H9 (cell line): Measurements from ENCODE around the gene CRPPA. TPM values are rescaled to one million over a fixed set of nuclear protein-coding genes. Genes with fewer than 3 reads are reported as not detected.

ENCODE experiments used
- DNase-seq: peaks from one replicate; pipeline ENCODE4 v3.0.0-alpha.2; 2017
- H2AFZ ChIP-seq: one replicate; pipeline ENCODE4 v1.6.1; 2013; ENCODE audit warnings: mild to moderate bottlenecking, low read length, control low read depth, moderate library complexity
- H2AK5ac ChIP-seq: 2 replicates; pipeline ENCODE4 v1.6.1; 2013; ENCODE audit warnings: low read length, control low read depth, mixed read lengths; ENCODE audit not compliant: insufficient read length
- H2BK120ac ChIP-seq: one replicate; pipeline ENCODE4 v1.6.1; 2013; ENCODE audit warnings: low read depth, mild to moderate bottlenecking, low read length, control low read depth, inconsistent platforms; ENCODE audit not compliant: poor library complexity, severe bottlenecking
- H2BK12ac ChIP-seq: 2 replicates; pipeline ENCODE4 v1.6.1; 2013; ENCODE audit warnings: low read length, control low read depth, mixed read lengths, low read depth; ENCODE audit not compliant: insufficient read length
- H2BK15ac ChIP-seq: 2 replicates; pipeline ENCODE4 v1.6.1; 2013; ENCODE audit warnings: low read depth, low read length, control low read depth
- H2BK20ac ChIP-seq: one replicate; pipeline ENCODE4 v1.6.1; 2013; ENCODE audit warnings: low read depth, mild to moderate bottlenecking, low read length, control low read depth, inconsistent platforms; ENCODE audit not compliant: poor library complexity, severe bottlenecking
- H2BK5ac ChIP-seq: 2 replicates; pipeline ENCODE4 v1.6.1; 2013; ENCODE audit warnings: low read length, control low read depth, mixed read lengths; ENCODE audit not compliant: insufficient read length
- H3K14ac ChIP-seq: 2 replicates; pipeline ENCODE4 v1.6.1; 2013; ENCODE audit warnings: low read length, control low read depth; ENCODE audit not compliant: insufficient read depth
- H3K18ac ChIP-seq: 2 replicates; pipeline ENCODE4 v1.6.1; 2013; ENCODE audit warnings: low read depth, mild to moderate bottlenecking, mixed read lengths, low read length, control low read depth; ENCODE audit not compliant: insufficient read length
- H3K23ac ChIP-seq: 2 replicates; pipeline ENCODE4 v1.6.1; 2013; ENCODE audit warnings: low read length, control low read depth, mixed read lengths, low read depth; ENCODE audit not compliant: insufficient read length
- H3K23me2 ChIP-seq: 2 replicates; pipeline ENCODE4 v1.6.1; 2013; ENCODE audit warnings: low read depth, mild to moderate bottlenecking, mixed read lengths, low read length, control low read depth; ENCODE audit not compliant: insufficient read length, poor library complexity, severe bottlenecking
- H3K27ac ChIP-seq: 2 replicates; pipeline ENCODE4 v1.5.1; 2013; ENCODE audit warnings: low read length, control low read depth, mixed read lengths, low read depth; ENCODE audit not compliant: insufficient read length
- H3K27me3 ChIP-seq: 2 replicates; pipeline ENCODE4 v1.6.1; 2013; ENCODE audit warnings: low read length, control low read depth, inconsistent platforms; ENCODE audit not compliant: insufficient read depth
- H3K4ac ChIP-seq: 2 replicates; pipeline ENCODE4 v1.6.1; 2013; ENCODE audit warnings: low read depth, mild to moderate bottlenecking, control low read depth, inconsistent platforms, low read length, moderate library complexity
- H3K4me1 ChIP-seq: 2 replicates; pipeline ENCODE4 v1.6.1; 2013; ENCODE audit warnings: low read length, control low read depth, inconsistent platforms; ENCODE audit not compliant: insufficient read depth
- H3K4me2 ChIP-seq: 2 replicates; pipeline ENCODE4 v1.6.1; 2013; ENCODE audit warnings: low read length, control low read depth, mixed read lengths; ENCODE audit not compliant: insufficient read length, insufficient read depth
- H3K56ac ChIP-seq: 2 replicates; pipeline ENCODE4 v1.6.1; 2013; ENCODE audit warnings: low read depth, mild to moderate bottlenecking, mixed read lengths, low read length, control low read depth; ENCODE audit not compliant: insufficient read length
- H3K79me1 ChIP-seq: 2 replicates; pipeline ENCODE4 v1.6.1; 2013; ENCODE audit warnings: low read depth, mild to moderate bottlenecking, moderate library complexity, low read length, control low read depth, inconsistent platforms; ENCODE audit not compliant: insufficient read depth, poor library complexity, severe bottlenecking
- H3K79me2 ChIP-seq: 2 replicates; pipeline ENCODE4 v1.6.1; 2013; ENCODE audit warnings: low read length, control low read depth, inconsistent platforms; ENCODE audit not compliant: insufficient read depth
- H3K9ac ChIP-seq: 2 replicates; pipeline ENCODE4 v1.6.1; 2013; ENCODE audit warnings: low read length, control low read depth, mixed read lengths; ENCODE audit not compliant: insufficient read length; ENCODE audit errors: extremely low read depth
- H3K9me3 ChIP-seq: one replicate; pipeline ENCODE4 v1.6.1; 2013; ENCODE audit warnings: low read depth, low read length, inconsistent platforms; ENCODE audit not compliant: control insufficient read depth
- H3T11ph ChIP-seq: one replicate; pipeline ENCODE4 v1.6.1; 2013; ENCODE audit warnings: mild to moderate bottlenecking, low read length, control low read depth, inconsistent platforms
- H4K20me1 ChIP-seq: one replicate; pipeline ENCODE4 v1.6.1; 2013; ENCODE audit not compliant: control insufficient read depth, insufficient read length, insufficient read depth
- H4K5ac ChIP-seq: 2 replicates; pipeline ENCODE4 v1.6.1; 2013; ENCODE audit warnings: low read depth, mild to moderate bottlenecking, mixed read lengths, low read length, control low read depth; ENCODE audit not compliant: insufficient read length
- H4K8ac ChIP-seq: replicated peaks from 2 replicates; pipeline ENCODE4 v1.6.1; 2013; ENCODE audit warnings: low read length, control low read depth, mixed read lengths, low read depth; ENCODE audit not compliant: insufficient read length
- H4K91ac ChIP-seq: 2 replicates; pipeline ENCODE4 v1.6.1; 2013; ENCODE audit warnings: low read depth, mild to moderate bottlenecking, moderate library complexity, mixed read lengths, low read length, control low read depth; ENCODE audit not compliant: insufficient read length
- H3K27ac Mint-ChIP-seq, 3 experiments: 2 replicates in 2 of 3; 3 replicates in 1 of 3; pipeline ENCODE4 v1.8.0; 2020 to 2021; ENCODE audit warnings: mixed read lengths in 3 of 3, mild to moderate bottlenecking in 1 of 3, moderate library complexity in 1 of 3
- H3K27me3 Mint-ChIP-seq: 2 replicates; pipeline ENCODE4 v1.8.0; 2021; ENCODE audit warnings: low read depth, mild to moderate bottlenecking, moderate library complexity, mixed read lengths
- H3K36me3 Mint-ChIP-seq, 3 experiments: 2 replicates in 2 of 3; 3 replicates in 1 of 3; pipeline ENCODE4 v1.8.0; 2020 to 2021; ENCODE audit warnings: low read depth in 3 of 3, mixed read lengths in 3 of 3; ENCODE audit not compliant: insufficient read depth in 1 of 3
- H3K4me1 Mint-ChIP-seq, 2 experiments: 2 replicates each; pipeline ENCODE4 v1.8.0; 2020; ENCODE audit warnings: mixed read lengths in 2 of 2
- H3K4me3 Mint-ChIP-seq, 2 experiments: 2 replicates in 1 of 2; 3 replicates in 1 of 2; pipeline ENCODE4 v1.8.0; 2020 to 2021; ENCODE audit warnings: mild to moderate bottlenecking in 2 of 2, mixed read lengths in 2 of 2, moderate library complexity in 1 of 2
- H3K9me3 Mint-ChIP-seq, 2 experiments: 2 replicates in 1 of 2; 3 replicates in 1 of 2; pipeline ENCODE4 v1.8.0; 2020; ENCODE audit warnings: mild to moderate bottlenecking in 2 of 2, mixed read lengths in 2 of 2, moderate library complexity in 1 of 2
- CTCF ChIP-seq: fragments of 200-600 bp; sonication (generic); conservative IDR thresholded peaks from 3 replicates; pipeline ENCODE4 v1.8.0; 2021; ENCODE audit warnings: antibody characterized with exemption, mild to moderate bottlenecking
- WGBS: extraction: QIAGEN DNeasy Blood & Tissue Kit; methylation state at CpG from one replicate; pipeline ENCODE4 v1.1.7; 2013; ENCODE audit warnings: missing lambda C conversion rate, low lambda C conversion rate, mixed read lengths; ENCODE audit not compliant: insufficient read length; ENCODE audit errors: extremely low coverage; 5-methylcytosine and 5-hydroxymethylcytosine counted together
- total RNA-seq: library from RNA; stranded (reverse); gene quantifications from 2 replicates; pipeline ENCODE4 v1.2.1, GENCODE V29; 2021

CRPPA gene
- total RNA-seq, 1 experiment from 2014 or later, result 1.9 TPM

- no peak for TF ChIP-seq CTCF
- WGBS, result no CpG with 5 or more reads among the region's 3 CpGs
Observed at GRCh38 chr7:16420329-16420648, 1.0 kb downstream of the CRPPA start.

More at GRCh38 chr7:16420329-16420648, 1.0 kb downstream of the CRPPA start:
- Histone ChIP-seq H3K27ac (no peak overlapping the region), H3K14ac (no peak overlapping the region), H3K79me2 (no peaks in the 10 kb centered on the region), H3K4me1 (no peaks in the 10 kb centered on the region), H3K79me1 (no peaks in the 10 kb centered on the region), H2BK120ac (no peak overlapping the region), H3K9ac (peak overlapping the region; percentile 16), H2BK15ac (no peak overlapping the region), H3K56ac (no peak overlapping the region), H2AFZ (peak overlapping the region; percentile 53), H3K23ac (no peak overlapping the region), H3K4me2 (peak overlapping the region; percentile 79), H4K20me1 (no peaks in the 10 kb centered on the region), H3T11ph (no peak overlapping the region), H4K8ac (no peak overlapping the region), H4K5ac (no peak overlapping the region), H3K9me3 (no peaks in the 10 kb centered on the region), H2BK20ac (no peak overlapping the region), H3K4ac (no peak overlapping the region), H3K23me2 (peaks cover 9% of the 10 kb centered on the region), H2BK12ac (no peak overlapping the region), H3K27me3 (no peaks in the 10 kb centered on the region), H2BK5ac (no peak overlapping the region), H3K18ac (no peak overlapping the region), H2AK5ac (no peak overlapping the region), H4K91ac (no peak overlapping the region)
- Mint-ChIP-seq H3K36me3 (no peaks in the 10 kb centered on the region), H3K9me3 (no peaks in the 10 kb centered on the region), H3K4me3 (peak overlapping the region; percentile 86 to 87), H3K27ac (peak overlapping the region in 2 of 3 experiments; percentile 28 to 34; a peak in 3 of 7 replicates), H3K27me3 (peaks cover 26% of the 10 kb centered on the region), H3K4me1 (peaks cover 17 to 19% of the 10 kb centered on the region in 2 experiments)
- DNase-seq, result no peak
